NCI-H524 (cell line): ENCODE results near the gene KLHL1.
"Not testable (repeated sequence)": the region's sequence is repeated elsewhere in the genome, so short reads cannot be mapped to it uniquely, and the experiment has no call there.

ENCODE experiments used
- DNase-seq, 2 experiments: peaks; one replicate each; lab custom pipeline; 2025; lab: John Stamatoyannopoulos, UW

The KLHL1 gene

GRCh38 chr13:70108356-70109105, at the start of gene KLHL1:
Gene KLHL1, minus strand, starts transcription at chr13:70108452. Its CDS starts 753 bp downstream, at chr13:70107699.
- DNase-seq = peak; percentile 6 to 22

- DNase-seq = not testable (repeated sequence)
These were observed 34.4 kb upstream of the KLHL1 start for GRCh38 chr13:70142658-70143057.

- no peak for DNase-seq
These were observed 19.8 kb upstream of the KLHL1 start for GRCh38 chr13:70128098-70128497.

GRCh38 chr13:70125693-70126092, 17.4 kb upstream of the KLHL1 start:
- DNase-seq = no peak

- no peak for DNase-seq
These were observed 9.2 kb upstream of the KLHL1 start for GRCh38 chr13:70117338-70117905.

GRCh38 chr13:70107498-70108281, 562 bp downstream of the KLHL1 start, which contains the start of gene ATXN8OS:
Gene ATXN8OS, plus strand, starts transcription at chr13:70107826.
- DNase-seq = peak in 1 of 2 experiments; percentile 53

GRCh38 chr13:70107125-70107497, 1.1 kb downstream of the KLHL1 start:
- DNase-seq = no peak

- DNase-seq = no peak
These were observed 3.8 kb downstream of the KLHL1 start for GRCh38 chr13:70104481-70104880.

GRCh38 chr13:70098669-70099068, 9.6 kb downstream of the KLHL1 start:
- DNase-seq = peak in 1 of 2 experiments; percentile 26

- DNase-seq = peak in 1 of 2 experiments; percentile 8
These were observed 18.1 kb downstream of the KLHL1 start for GRCh38 chr13:70090036-70090723.

- DNase-seq = no peak
These were observed 19.3 kb downstream of the KLHL1 start for GRCh38 chr13:70088926-70089325.

- no peak for DNase-seq
These were observed 21.0 kb downstream of the KLHL1 start for GRCh38 chr13:70087247-70087646.

GRCh38 chr13:70080012-70080411, 28.2 kb downstream of the KLHL1 start:
- DNase-seq = no peak

- no peak for DNase-seq
These were observed 53.7 kb downstream of the KLHL1 start for GRCh38 chr13:70054572-70054971.

GRCh38 chr13:70051531-70051930, 56.7 kb downstream of the KLHL1 start:
- DNase-seq = no peak

GRCh38 chr13:70043685-70044084, 64.6 kb downstream of the KLHL1 start:
- DNase-seq = no peak

GRCh38 chr13:70042193-70042592, 66.1 kb downstream of the KLHL1 start:
- no peak for DNase-seq

- peak in 1 of 2 experiments; percentile 36 for DNase-seq
These were observed 74.0 kb downstream of the KLHL1 start for GRCh38 chr13:70034286-70034685.

GRCh38 chr13:70027551-70027950, 80.7 kb downstream of the KLHL1 start:
- DNase-seq = peak in 1 of 2 experiments; percentile 33

GRCh38 chr13:70023516-70023915, 84.7 kb downstream of the KLHL1 start:
- DNase-seq = no peak

GRCh38 chr13:70022646-70023045, 85.6 kb downstream of the KLHL1 start:
- no peak for DNase-seq

- DNase-seq = no peak
These were observed 92.1 kb downstream of the KLHL1 start for GRCh38 chr13:70016116-70016515.
